SH-SY5Y (cell line): Measurements from ENCODE around the gene AGBL1.

Experiments
- GATA2 ChIP-seq: IDR thresholded peaks from 2 replicates; pipeline ENCODE4 v1.6.1; 2011; ENCODE audit warnings: mild to moderate bottlenecking, low read depth, low read length
- GATA3 ChIP-seq: IDR thresholded peaks from 2 replicates; pipeline ENCODE4 v1.6.1; 2011; ENCODE audit warnings: low read depth, mild to moderate bottlenecking, low read length, moderate library complexity

Gene AGBL1

GRCh38 chr15:86714241-86714640 lies 634.6 kb downstream of the AGBL1 start:
- peak; percentile 11; the same call in 1 of the 2 replicates for TF ChIP-seq GATA2
- TF ChIP-seq GATA3, result no peak

DNA sequence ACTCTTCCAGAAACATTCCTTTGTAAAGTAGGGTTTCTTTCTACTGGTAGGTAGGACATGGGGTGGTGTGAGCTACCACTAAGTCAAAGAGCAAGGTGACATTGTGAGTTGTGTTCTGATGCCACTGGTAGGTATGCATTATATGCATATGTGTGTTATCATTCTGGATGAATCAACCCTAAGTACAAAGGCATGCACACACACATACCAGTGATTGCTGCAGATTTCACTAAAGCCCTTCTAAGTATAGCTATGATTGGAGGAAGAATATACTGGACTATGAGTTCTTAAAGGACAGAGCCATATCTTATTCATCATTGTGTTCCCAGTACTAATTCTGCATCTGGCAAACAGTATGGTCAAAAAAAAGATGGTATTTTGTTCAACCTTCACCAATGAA lies 646.0 kb downstream of the AGBL1 start:
- TF ChIP-seq GATA3 (no peak), GATA2 (no peak)

GRCh38 chr15:86735247-86736040 lies 655.8 kb downstream of the AGBL1 start:
- TF ChIP-seq GATA2 (no peak), GATA3 (no peak)

DNA sequence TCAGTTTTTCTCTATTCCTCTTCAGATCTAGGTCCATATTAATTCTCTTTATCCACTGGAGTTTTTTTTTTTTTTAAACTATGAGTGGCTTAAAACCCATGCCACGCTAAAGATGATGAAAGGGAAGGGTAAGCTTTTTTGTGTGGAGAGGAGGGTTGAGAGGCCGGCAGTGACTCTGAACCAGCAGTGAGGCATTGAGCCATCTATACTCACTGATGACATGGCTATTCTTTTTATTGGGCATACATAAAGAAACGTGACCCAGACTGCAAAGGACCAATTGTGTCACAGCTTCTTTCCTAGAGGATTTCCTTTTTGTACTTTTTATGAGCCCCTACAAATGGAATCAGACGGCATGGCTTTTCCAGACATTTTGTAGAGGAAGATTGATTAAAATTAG lies 662.2 kb downstream of the AGBL1 start:
- TF ChIP-seq GATA3 (no peak), GATA2 (no peak)

DNA sequence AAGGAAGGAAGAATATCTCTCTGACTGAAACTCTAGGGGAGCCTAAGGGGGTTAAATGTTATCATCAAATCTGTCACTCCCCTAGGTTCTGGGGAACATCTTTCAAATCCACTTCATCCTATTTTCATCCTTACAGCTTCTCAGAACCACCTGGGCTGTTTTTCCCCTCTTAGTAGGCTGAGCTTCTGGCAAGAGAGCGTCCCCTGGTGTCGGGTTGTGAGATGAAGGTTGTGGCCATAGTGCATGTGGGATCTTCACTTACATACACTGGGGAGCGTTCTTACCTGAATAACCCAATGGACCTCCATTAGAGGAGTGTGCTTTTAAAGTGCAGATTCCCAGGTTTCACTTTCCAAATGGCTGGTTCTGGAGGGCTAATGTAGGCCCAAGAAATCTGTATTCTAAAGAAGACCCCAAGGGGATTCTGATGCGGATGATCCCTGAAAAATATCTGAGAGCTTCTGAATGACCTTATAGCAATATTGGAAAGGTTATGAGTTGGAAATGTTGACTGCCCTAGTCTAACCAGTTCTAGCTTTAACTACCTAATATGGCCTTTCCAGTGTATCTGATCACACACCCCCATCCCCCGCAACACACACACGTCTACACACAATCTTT lies 663.7 kb downstream of the AGBL1 start:
- TF ChIP-seq GATA3, result no peak

DNA sequence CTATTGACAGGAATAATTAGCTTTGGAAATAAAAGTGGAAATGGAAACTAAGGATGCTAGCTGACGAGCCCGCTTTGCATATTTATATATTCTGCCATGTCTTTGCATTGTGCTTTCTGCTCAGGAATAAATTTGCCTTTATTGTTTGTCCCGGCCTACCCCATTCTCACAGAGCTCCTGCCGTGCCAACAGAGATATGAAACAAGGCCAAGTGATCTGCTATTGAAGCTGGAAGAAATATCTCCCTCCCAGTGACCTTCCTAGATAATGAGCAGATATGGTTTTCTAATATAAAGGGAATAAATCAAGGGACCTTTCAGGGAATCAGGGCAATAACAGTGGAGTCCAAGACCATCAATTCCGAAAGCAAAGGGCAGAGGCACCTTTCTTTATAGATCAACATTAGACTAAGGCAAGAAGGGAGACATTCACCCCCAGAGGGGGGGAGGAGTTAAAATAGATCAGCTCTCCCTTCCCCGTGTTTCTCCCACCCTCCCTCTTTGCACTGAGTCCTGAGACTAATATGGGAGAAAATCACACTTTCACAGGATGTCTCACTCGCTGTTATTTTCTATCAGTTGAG lies 664.6 kb downstream of the AGBL1 start:
- no peak for TF ChIP-seq GATA3
- no peak for TF ChIP-seq GATA2

GRCh38 chr15:86751116-86751515 lies 671.4 kb downstream of the AGBL1 start:
- TF ChIP-seq GATA2 (no peak), GATA3 (no peak)

DNA sequence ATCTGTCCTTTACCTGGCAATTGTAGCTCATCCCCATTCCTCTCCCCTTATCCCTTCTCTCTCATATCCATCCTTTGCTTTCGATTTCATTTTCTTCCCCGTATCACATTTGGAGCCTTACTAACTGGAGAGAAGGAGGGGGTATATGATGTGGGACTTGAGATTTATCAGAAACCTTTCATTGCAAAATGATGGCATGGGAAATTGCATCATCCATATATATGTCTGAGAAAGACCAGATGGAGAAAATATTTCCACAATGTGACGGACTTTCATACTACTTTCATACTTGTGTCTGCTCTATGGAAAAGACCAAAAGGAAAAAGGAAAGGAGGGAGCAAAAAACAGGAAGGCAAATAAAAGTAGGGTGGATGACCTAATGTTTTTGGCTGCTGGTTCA lies 675.2 kb downstream of the AGBL1 start:
- TF ChIP-seq GATA3 (no peak), GATA2 (no peak)

DNA sequence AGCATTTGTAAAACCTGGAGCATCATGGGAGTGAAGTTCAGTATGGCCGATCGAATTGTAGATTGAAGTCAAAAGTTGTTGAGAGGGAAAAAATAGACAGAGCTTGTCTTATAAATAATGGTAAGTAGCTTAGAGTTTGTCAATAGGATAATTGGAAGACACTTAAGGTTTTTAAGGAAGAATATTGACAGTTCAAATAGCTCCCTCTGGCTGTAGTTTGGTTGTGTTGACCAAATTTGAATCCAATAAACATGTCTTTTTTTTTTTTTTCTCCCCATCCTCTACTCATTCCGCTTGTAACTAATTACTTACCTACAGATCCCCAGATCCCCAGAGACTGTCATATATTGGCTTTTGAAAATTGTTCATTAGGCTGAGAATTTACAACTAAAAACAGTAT lies 677.0 kb downstream of the AGBL1 start:
- TF ChIP-seq GATA2 (no peak), GATA3 (no peak)

- no peak for TF ChIP-seq GATA2
- TF ChIP-seq GATA3, result no peak
Observed at GRCh38 chr15:86759800-86760523, 680.3 kb downstream of the AGBL1 start.

DNA sequence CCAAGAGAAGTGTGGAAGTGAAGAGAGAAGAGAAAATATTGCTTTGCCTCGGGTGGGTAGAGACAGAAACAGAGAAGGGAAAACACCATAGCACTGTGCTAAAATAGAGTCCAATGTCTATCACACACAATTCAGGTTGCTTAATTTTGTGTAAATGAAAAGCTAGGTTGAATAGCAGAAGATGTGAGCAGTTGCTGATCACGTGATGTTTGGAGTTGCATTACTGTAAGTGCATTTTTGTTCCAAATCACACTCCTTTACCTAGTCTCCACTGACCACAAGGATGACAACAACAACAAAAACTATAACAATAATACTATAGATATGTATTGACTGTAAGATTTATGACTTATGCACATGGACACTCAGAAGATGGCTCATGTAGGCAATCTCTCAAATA lies 683.2 kb downstream of the AGBL1 start:
- TF ChIP-seq GATA2 (no peak), GATA3 (no peak)

DNA sequence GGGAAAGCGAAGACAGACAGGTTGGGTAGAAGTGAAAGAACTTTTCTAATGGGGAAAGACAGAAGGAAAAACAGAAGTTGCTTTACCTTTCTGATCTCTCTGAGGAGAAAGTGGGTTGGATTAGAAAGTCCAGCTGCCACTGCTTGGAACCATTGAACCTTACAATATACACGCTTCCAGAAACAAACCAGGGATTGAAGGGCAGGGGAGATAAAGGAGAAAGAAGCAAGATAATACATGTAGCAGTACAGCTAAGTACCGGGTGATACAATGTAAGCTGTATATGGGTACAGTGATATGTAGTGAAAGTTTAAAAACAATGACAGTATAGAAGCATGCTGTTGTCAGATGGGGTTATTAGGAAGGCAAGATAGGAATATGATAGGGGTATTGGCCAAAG lies 684.4 kb downstream of the AGBL1 start:
- TF ChIP-seq GATA2 (no peak), GATA3 (no peak)

DNA sequence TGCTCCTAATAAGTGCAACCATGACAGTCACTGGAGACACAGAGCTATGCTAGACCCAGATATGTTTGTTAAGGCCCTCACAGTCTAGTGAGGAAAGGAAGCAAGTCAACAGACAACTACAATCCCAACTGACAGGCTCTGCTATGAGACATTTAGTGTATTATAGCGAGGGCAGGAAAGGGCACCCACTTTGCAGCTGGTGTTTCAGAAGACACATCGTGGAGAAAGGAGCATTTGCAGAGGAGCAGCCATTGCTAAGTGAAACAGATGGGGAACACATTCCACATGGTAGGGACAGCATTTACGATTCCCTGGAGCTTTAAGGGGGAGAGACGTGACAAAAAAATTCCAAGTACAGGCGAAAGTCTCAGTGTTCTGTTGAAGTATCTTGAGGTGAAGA lies 685.6 kb downstream of the AGBL1 start:
- TF ChIP-seq GATA3, result no peak
- TF ChIP-seq GATA2, result no peak

GRCh38 chr15:86772369-86773059 lies 692.8 kb downstream of the AGBL1 start:
- TF ChIP-seq GATA2 (no peak), GATA3 (no peak)
